Activated effector memory CD4-positive, alpha-beta T cell treated with Interleukin-2 at 50 U/mL for 16 hours (primary cell): ENCODE data around the gene ASAP3.

Experiments
- DNase-seq: peaks from one replicate; pipeline ENCODE4 v3.0.0-alpha.2; 2020

ASAP3 gene

GRCh38 chr1:23448846-23449245 is 35.1 kb downstream of the ASAP3 start:
- no peak for DNase-seq

DNA sequence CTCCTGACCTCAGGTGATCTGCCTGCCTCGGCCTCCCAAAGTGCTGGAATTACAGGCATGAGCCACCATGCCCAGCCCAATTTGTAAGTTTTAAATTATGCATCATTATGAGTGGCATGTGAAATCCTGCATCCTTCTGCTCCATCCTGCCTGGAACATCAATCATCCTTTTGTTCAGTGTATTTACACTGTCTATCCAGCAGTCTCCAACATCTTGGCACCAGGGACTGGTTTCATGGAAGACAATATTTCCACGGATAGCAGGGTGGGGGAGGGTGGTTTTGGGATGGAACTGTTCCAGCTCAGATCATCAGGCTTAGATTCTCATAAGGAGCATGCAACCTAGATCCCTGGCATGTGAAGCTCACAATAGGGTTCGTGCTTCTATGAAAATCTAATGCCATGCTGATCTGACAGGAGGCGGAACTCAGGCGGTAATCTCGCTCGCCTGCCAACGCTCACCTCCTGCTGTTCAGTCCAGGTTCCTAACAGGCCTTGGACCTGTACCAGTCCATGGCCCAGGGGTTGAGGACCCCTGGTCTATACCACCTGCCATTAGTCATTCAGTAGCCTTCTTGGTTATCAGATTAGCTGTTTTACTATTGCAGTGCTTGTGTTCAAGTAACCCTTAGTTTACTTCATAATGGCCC is 37.2 kb downstream of the ASAP3 start:
- no peak for DNase-seq

DNA sequence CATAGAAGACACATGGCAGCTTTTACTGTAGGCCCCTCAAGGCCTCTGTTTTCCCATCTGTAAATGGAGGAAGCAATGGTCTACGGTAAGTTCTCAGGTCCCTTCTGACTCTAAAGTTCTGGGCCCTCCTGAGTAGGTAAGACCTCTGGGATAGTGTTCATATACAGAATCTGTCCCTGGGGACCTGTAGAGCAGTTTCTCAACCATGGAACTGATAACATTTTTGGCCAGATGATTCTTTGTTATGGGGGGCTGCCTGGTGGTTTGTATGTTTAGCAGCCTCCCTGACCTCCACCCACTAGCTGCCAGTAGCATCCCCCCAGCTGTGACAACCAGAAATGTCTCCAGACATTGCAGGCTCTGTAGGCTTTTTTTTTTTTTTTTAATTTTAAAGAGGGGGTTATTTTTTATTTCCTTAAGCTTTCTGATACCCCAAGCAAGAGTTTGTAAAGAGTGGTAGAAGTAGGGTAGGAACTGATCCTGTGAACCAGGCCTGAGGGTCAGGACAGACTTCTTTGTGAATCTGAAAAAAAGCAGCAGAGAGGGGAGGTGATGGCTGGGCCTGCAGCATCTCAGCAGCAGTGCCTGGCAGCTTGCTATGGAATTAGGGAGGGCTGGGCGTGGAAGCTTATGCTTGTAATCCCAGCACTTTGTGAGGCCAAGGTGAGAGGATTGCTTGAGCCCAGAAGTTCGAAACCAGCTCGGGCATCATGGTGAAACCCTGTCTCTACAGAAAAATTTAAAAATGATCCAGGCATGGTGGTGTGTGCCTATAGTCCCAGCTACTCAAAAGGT is 39.2 kb downstream of the ASAP3 start:
- no peak for DNase-seq

DNA sequence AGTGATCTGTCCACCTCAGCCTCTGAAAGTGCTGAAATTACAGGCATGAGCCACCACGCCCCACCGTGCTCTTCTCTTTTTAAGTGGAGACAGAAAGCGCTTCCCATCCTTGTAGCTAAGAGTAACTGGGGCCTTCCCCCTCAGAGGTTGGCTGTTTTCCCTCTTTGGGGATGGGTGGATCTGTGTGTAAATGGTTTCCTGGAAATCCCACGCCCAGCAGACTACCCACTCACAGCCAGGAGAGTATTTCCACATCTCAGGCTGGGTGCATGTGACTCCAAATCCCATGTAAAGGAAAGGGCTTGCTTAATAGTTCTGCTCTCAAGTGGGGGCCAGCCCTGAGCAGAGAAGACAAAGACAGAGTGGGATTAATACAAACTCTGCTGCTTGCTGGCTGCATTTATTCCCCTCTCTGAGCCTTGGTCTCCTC is 39.9 kb downstream of the ASAP3 start:
- DNase-seq: no peak

- no peak for DNase-seq
Measured at GRCh38 chr1:23442751-23443150, 41.2 kb downstream of the ASAP3 start.

- no peak for DNase-seq
Measured at GRCh38 chr1:23441446-23442148, 42.4 kb downstream of the ASAP3 start.

DNA sequence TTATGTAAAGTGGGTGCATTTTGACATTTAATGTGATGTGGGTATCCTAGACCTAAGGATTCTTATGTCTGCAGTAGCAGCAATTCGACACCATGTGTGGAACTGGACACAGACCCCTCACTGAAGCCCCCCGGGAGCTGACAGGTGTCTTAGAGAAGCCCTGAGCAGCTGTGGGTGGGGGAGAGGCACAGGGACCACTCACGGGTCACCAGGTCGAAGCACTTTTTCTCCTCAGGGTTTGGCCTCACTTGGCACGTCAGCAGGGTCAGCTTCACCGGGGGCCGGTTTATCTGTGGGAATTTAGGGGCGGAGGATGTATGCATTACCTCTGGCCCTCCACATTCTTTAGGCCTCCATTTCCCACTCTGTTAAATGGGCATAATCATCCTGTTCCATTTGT is 45.4 kb downstream of the ASAP3 start:
- DNase-seq: no peak

- no peak for DNase-seq
Measured at GRCh38 chr1:23437355-23437664, 46.7 kb downstream of the ASAP3 start.

GRCh38 chr1:23436520-23437354 is 47.2 kb downstream of the ASAP3 start:
- DNase-seq: no peak

DNA sequence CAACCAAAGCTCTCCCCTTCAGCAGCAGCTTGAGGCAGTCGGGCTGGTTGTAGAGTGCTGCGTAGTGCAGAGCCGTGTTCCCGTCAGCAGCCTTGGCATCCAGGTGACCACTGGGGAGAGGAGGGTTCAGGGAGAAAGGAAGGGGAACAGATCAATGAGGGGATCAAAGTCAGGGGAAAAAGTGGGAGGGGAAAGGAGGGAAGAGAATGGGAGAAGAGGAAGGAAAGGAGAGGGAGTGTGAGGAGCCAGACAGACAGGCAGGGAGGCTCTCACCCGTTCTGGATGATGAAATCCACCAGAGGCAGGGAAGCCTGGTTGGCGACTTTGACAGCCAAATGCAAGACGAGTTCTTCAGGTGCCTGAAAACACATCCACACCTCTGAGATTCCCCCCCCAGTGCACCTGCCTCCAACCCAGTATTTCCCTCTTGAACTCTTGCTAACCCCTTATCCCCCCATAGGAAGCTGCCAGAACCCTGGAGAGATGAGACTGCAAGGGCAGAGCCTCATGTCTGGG is 49.7 kb downstream of the ASAP3 start:
- DNase-seq: no peak

DNA sequence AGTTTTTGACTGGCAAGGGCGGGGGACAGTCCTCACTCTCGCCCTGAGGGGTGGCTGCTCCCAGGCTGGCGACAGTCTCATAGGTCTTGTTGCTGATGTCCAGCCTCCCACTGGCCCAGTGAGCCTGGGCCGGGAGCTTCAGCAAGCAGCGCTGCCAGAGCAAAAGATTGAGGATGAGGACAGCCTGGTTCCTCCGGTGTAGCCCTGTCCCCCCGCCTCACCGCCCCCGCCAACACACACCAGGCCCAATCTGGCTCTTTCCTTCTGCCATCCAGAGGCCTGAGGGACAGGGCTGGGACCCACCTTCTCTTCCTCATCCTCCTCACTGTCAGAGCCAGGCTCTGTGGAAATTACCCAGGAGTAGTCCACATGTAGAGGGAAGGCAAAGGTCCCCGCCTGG is 50.9 kb downstream of the ASAP3 start:
- no peak for DNase-seq

GRCh38 chr1:23431431-23431830 is 52.5 kb downstream of the ASAP3 start:
- no peak for DNase-seq

GRCh38 chr1:23430803-23431202 is 53.2 kb downstream of the ASAP3 start:
- no peak for DNase-seq

DNA sequence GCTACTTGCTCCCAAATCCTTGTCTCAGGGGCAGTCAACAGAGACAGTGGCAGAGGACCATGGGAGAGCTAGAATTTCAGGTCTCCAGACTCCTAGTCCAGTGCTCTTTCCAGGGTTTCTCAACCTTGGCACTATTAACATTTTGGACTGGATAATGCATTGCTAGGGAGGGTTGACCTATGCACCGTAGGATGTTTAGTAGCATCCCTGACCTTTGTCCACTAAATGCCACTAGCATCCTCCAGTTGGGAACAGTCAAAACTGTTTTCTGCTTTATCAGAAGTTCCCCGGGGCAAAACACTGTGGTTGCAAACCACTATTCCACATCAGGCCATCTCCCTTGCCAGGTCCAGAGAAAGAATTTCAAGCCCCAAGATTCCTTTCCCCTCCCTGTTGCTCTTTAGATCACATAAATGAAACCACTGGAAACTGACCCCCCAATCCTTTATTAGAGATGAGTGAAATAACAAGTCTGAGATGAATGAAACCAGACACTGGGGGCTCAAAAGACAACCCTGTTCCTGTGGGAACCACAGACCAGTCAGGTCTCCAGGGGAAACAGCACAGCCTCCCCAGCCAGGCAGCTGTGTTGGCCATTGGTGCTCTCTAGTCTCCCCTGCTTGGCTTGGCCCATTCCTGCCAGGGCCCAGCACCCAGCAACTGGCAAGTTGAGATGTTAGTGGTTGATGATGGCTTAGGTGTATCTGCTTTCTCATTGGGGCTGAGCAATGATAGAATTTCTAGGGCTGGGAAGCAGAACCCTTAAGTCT is 55.7 kb downstream of the ASAP3 start:
- DNase-seq: no peak

- DNase-seq: no peak
Measured at GRCh38 chr1:23427550-23427949, 56.4 kb downstream of the ASAP3 start.

DNA sequence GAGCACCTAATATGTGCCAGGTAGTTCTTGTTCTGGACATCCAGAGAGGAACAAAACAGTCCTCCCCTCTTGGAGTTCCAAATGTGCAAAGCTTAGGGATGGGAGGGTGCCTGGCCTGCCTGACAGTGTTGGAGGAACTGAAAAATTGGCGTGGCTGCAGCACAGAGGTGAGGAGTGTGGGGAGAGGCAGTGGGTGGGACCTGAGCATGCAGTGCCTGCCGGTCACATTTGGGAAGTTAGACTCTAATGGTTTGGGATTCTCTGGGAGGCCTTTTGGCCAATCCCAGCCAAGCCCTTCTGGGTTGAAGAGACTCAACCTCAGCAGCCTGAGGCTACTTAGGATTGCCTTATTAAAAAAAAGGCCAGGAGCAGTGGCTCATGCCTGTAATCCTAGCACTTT is 57.2 kb downstream of the ASAP3 start:
- DNase-seq: no peak

- DNase-seq: no peak
Measured at GRCh38 chr1:23425193-23425494, 58.8 kb downstream of the ASAP3 start.

- DNase-seq: peak; percentile 14
Measured at GRCh38 chr1:23424293-23425192, 59.4 kb downstream of the ASAP3 start, which contains the start of gene TCEA3. Gene TCEA3 (minus strand): TSS chr1:23424748. CDS start chr1:23424633, 115 bp downstream.

DNA sequence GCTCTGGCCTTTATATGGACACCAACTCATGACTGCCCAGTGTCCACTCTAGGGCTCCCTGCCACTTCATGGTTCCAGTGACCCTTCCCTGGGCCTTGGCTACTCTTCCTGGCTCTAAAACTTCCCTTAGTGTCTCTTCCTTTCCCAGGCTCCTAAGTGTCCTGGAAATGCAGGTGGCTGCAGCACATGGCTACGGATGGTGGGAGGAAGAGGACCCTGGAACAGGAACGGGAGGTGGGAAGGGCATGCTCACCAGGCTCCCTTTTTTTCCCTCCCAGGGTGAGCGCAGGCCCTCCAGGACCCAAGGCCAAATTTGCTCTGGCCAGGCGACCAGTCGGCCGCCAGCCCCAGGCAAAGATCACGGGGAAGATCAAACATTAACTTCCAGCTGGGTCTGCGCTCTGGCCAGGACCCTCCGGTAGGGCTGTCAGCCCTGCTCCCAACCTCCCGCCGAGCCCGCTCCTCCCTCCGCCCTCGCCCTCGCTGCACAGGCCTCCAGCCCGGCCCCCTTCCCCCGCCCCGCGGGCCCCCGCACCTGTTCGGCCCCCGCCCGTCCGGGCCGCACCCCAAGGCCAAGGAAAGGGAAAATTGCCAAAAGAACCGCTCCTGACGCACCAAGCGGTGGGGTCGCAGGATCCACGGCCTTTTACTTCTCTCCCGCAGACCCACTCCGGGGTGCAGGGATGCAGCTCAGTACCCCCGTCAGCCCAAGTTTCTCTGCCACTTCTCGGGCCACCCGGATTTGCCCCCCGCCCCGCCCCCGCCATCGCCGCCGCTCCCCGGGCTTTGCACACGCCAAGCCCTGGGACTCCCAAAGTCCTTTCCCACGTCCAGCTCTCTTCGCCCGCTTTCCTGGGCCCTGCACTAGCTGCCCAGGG is 60.3 kb downstream of the ASAP3 start:
- no peak for DNase-seq

DNA sequence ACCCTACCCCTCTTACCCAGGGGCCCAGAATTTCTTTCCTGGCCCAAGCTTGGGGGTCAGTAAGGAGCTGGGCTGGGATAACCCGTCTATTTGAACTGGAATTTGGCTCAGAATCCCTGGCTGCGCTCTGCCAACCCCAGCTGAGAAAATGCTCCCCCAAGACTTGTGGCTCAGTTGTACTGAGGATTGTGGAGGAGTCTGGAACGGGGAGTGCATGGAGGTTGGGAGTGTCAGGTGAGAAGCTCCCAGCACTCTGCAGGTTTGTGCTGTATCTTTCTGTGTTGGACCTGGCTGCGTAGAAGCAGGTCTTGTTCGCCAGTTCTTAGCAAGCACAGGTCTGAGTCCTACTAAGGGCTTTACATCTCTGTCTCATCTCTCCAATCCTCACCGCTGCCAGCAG is 61.0 kb downstream of the ASAP3 start:
- no peak for DNase-seq
